ENCODE data around the gene POLR2H. TPM values are rescaled to one million over a fixed set of nuclear protein-coding genes. Genes with fewer than 3 reads are reported as not detected.

POLR2H gene
- total RNA-seq, 4 donors from 2014 or later: 47.9 to 69.9 (median 56.7) TPM

- no peak for TF ChIP-seq CTCF (IDR thresholded peaks at IDR 0.05; ENCODE audit: low read depth)
Measured at GRCh38 chr3:184320104-184320445, 41.4 kb upstream of the POLR2H start.

- no peak for TF ChIP-seq CTCF (IDR thresholded peaks at IDR 0.05; ENCODE audit: low read depth)
Measured at GRCh38 chr3:184321666-184322065, 39.8 kb upstream of the POLR2H start.

GRCh38 chr3:184322731-184323487 lies 38.6 kb upstream of the POLR2H start:
- no peak for TF ChIP-seq CTCF (IDR thresholded peaks at IDR 0.05; ENCODE audit: low read depth)

- no peak for TF ChIP-seq CTCF (IDR thresholded peaks at IDR 0.05; ENCODE audit: low read depth)
Measured at GRCh38 chr3:184323696-184324095, 37.8 kb upstream of the POLR2H start.

- no peak for TF ChIP-seq CTCF (IDR thresholded peaks at IDR 0.05; ENCODE audit: low read depth)
Measured at GRCh38 chr3:184325269-184325668, 36.2 kb upstream of the POLR2H start.

GRCh38 chr3:184325715-184326369 lies 35.7 kb upstream of the POLR2H start:
- no peak for TF ChIP-seq CTCF (IDR thresholded peaks at IDR 0.05; ENCODE audit: low read depth)

GRCh38 chr3:184327171-184327570 lies 34.3 kb upstream of the POLR2H start:
- no peak for TF ChIP-seq CTCF (IDR thresholded peaks at IDR 0.05; ENCODE audit: low read depth)

All from subcutaneous adipose tissue (tissue), 4 donors.